ES-I3 (cell line): Measurements from ENCODE around the gene HUNK.

ENCODE experiments used
- H3K36me3 ChIP-seq: 2 replicates; pipeline ENCODE4 v1.6.1; 2013; ENCODE audit warnings: mild to moderate bottlenecking, low read length, control low read depth, moderate library complexity; ENCODE audit not compliant: insufficient read depth
- H3K4me1 ChIP-seq: 2 replicates; pipeline ENCODE4 v1.6.1; 2013; ENCODE audit warnings: mild to moderate bottlenecking, control low read depth, low read length; ENCODE audit not compliant: insufficient read depth
- H3K9ac ChIP-seq: 2 replicates; pipeline ENCODE4 v1.6.1; 2013; ENCODE audit warnings: low read depth, mild to moderate bottlenecking, low read length, moderate library complexity
- H3K9me3 ChIP-seq: 2 replicates; pipeline ENCODE4 v1.6.1; 2013; ENCODE audit warnings: mild to moderate bottlenecking, low read length, moderate library complexity; ENCODE audit not compliant: control insufficient read depth, insufficient read depth

HUNK gene

DNA sequence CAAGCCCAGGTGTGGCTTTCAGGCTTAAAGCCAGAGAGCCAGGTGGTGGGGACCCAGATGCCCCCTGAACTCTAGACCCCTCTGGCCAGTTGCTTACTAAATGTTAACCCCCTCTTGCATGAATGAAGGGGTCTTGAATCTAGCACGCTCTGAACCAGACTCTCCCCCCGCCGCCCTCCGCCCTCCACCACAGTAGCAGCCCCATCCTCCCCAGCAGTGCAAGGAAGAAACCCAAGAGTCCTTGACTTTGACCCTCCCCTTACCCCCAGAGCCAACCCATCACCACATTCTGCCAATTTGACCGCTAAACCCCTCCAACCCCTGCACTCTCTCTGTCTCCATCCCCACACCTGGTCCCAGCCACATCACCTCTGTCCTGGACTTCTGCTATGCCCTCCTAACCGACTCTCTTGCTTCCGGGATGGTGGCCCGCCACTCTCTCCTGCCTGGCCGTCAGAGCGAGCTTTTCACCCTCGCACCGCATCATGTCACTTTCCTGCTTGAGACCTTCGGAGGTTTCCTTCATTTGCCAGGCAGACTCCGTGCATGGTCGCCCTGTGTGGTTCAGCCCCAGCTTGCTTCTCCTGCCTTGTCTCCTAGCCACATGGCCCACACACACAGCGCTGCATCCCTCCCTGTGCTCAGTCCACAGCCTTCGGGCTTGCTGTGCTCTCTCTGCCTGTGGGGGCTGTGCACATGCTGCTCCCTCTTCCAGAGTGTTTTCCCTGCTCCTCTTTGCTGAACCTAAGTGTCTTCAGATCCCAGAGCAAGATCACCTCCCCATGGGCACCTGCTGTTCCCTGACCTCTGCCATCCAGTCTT, 113.4 kb downstream of the HUNK start:
- no peak overlapping the region for H3K9ac ChIP-seq
- H3K36me3 ChIP-seq: no peaks in the 10 kb centered on the region
- H3K4me1 ChIP-seq: no peaks in the 10 kb centered on the region
- no peaks in the 10 kb centered on the region for H3K9me3 ChIP-seq

DNA sequence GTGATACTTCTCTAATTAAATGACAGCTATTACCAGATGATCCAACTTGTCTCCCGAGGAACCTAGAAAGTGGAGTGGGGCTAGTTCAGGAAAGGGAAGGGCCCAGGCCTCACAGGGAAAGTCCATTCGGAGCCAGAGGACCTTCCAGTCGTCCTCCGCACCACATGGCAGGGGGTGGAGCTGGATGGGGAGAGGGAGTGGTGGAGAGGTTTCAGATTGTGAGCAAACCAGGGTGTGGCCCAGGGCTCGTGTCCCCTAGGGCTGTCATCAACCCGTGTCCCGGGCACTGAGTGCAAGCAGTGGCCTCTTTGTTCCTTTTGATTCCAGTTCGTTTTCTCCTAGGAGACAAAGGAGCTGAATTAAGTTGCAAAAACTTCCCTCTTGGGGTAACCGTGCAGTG, 114.9 kb downstream of the HUNK start:
- no peak overlapping the region for H3K9ac ChIP-seq
- no peaks in the 10 kb centered on the region for H3K36me3 ChIP-seq
- no peaks in the 10 kb centered on the region for H3K9me3 ChIP-seq
- no peaks in the 10 kb centered on the region for H3K4me1 ChIP-seq

DNA sequence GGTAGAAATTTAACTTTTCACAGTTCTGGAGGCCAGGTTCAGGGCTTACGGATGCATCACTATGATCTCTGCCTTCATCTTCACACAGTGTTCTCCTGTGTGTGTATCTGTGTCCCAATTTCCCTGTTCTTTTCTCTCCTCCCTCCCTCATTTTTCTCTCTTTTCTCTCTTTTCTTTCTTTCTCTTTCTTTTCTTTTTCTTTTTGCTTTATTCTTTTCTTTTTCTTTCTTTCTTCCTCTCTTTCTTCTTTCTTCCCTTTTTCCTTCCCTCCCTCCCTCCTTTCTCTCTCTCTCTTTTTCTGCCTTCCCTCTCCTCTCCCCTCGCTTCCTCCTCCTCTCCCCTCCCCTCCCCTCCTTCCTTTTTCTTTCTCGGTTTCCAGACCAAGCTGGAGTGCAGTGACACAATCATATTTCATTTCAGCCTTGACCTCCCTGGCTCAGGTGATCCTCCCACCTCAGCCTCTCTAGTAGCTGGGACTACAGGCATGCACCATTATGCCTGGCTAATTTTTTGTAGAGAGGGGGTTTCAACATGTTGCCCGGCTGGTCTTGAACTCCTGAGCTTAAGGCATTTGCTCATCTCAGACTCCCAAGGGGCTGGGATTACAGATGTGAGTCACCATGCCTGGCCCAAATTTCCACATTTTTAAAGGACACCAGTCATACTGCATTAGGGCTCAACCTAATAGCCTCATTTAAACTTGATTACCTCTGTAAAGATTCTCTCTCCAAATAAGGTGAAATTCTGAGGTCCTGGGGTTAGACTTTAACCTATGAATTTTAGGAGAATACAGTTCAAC, 115.9 kb downstream of the HUNK start:
- no peaks in the 10 kb centered on the region for H3K4me1 ChIP-seq
- H3K9ac ChIP-seq: no peak overlapping the region
- H3K9me3 ChIP-seq: no peaks in the 10 kb centered on the region
- no peaks in the 10 kb centered on the region for H3K36me3 ChIP-seq

DNA sequence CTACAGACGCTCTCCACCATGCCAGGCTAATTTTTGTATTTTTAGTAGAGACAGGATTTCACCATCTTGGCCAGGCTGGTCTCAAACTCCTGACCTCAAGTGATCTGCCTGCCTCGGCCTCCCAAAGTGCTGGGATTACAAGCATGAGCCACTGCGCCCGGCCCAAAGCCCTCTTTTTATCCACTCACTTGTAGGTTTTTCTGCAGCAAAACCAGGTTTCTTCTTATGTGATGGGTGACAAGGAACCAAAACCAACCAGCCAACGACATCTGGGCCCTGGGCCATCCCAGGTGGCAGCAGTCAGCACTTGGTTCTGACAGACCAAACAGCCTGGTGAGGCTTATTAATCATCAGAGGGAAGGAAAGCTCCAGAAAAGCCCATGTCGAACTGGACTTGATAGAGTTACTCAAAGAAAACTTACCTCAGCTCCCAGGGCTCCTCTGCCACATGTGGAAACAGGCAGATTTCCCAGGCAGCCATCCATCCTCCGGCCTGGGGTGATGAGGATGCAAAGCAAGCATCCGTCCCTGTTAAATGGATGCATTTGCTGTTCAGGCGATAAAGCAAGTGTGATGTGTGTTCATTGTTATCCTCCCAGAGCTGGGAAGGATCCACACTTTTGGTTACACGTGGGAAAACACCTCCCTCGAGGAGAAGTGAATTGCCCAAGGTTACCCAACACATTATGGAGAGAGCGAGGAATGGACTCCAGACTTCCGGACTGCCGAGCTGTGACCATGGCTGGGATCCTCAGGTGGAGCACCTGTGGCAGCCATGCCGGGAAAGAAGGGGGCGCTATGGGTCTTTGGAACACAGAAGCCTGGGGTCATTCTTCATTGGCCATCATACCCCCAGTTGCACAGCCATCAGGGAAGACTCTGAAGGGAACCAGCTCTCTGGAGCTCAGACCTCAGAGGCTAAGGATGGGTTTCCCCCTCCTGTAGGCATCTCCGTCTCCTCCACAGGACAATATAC, 118.8 kb downstream of the HUNK start:
- Histone ChIP-seq H3K4me1 (no peaks in the 10 kb centered on the region), H3K9ac (no peak overlapping the region), H3K9me3 (no peaks in the 10 kb centered on the region), H3K36me3 (no peaks in the 10 kb centered on the region)

DNA sequence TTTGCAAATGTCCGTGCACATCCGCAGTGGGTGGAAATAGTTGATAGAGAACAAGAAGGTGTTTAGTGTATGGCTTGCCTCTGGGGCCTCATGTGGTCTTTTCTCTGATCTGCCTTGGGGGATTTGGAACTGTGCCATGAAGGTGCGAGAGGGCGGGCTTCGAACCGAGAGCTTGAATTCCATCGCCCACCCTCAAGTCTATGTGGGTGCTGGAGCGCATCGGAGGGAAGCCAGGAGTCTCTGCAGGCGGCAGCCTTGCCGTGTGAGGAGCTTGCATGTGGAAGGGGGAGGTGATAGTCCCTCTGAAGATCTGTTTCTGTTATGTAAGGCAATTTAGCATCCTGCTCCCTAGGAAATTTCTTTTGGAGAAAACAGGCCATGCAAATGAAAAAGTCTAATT, 119.6 kb downstream of the HUNK start:
- H3K36me3 ChIP-seq: no peaks in the 10 kb centered on the region
- no peaks in the 10 kb centered on the region for H3K4me1 ChIP-seq
- H3K9me3 ChIP-seq: no peaks in the 10 kb centered on the region
- H3K9ac ChIP-seq: no peak overlapping the region

DNA sequence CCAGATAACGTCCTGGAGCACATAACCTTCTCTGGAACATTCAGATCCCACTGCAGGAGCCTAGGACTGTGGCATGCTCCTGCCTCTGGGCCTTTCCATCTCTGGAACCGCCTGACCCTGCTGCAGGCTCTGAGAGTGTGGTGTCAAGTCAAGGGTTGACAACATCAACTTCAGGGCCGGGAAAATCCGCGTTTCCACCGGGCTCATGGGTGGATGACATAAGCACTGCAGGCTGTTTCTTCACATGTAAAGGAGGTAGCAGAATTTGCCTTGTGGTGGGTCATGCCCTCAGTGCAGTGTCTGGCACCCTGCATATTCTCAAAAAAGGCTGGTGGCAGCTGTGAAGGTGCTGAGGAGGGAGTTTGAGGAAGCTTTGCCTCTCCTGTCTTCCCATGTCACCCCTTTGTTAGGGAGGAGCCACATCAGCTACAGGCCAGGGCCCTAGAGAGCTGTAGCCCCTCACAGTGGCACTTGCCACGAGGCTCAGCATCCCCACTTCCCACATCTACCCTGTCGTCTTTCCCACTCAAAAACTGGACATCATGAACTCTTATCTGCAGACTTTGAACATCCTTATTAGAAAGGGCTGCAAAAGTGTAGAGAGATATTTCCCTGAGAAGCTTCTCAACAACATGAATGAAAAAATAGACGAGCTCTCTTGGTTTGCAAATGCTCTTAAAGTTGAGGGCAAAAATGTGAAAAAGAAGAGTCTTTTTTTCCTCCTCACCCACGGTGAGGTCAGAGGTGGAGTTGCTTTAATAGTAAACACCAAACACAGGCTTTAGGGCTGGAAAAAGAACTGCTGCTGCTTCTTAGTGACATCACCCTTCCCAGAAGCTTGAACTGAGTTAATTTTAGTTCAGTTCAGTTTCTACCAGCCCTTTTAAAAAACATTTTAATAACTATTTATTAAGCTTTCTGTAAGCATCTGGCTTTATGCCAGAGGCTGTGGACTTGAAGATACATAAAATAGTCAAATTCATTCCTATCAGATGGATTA, 121.3 kb downstream of the HUNK start:
- no peaks in the 10 kb centered on the region for H3K36me3 ChIP-seq
- no peak overlapping the region; the same call in 1 of the 2 replicates for H3K9ac ChIP-seq

DNA sequence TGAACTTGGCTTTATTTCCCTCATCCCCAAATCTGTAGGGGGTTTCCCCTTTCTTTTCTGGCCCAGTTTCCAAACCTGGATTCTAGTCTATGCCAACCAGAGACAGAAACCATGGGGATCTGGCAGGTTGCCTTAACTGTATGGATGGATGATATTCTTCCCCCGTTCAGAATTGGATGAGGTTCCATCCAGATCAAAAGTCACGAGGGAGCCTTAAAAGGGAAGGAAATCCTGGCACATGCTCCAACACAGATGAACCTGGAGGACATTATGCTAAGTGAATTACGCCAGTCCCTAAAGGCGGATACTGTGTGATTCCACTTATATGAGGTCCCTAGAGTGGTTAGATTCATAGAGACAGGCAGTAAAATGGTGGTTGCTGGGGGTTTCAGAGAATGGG, 124.4 kb downstream of the HUNK start:
- H3K4me1 ChIP-seq: no peaks in the 10 kb centered on the region
- no peaks in the 10 kb centered on the region for H3K9me3 ChIP-seq
- H3K9ac ChIP-seq: no peak overlapping the region
- no peaks in the 10 kb centered on the region for H3K36me3 ChIP-seq

More for the DNA sequence above, 121.3 kb downstream of the HUNK start:
- Histone ChIP-seq H3K9me3 (no peaks in the 10 kb centered on the region), H3K4me1 (no peaks in the 10 kb centered on the region)

DNA sequence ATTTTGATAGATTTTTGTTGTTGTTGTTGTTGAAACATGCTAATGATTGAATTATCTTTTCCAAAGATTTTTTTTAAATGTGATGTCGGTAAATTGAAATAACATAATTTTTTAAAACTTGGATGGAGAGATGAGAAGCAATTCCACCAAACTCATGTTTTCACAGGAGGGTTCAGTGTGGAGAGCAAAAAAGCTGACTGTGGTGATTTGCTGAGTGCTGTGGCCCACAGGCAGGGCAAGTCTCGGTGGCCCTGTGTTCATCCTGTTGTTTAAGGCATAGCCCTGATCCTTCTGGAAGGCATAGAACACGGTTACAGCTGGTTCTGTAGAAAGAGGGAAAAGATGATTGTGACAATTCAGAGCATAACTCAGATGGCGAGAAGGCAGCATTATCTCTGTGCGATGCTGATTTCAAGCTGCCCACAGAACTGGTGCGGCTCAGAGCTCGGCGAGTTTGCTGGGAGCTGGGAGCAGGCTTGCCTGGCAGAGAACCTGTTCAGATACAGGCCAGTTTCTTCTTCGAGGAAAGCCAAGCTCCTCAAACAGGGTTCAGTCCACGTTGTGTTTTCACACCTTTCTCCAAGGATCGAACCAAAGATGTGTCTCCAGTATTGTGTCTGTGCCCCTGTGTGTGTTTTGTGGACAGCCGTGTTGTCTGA, 127.1 kb downstream of the HUNK start:
- no peaks in the 10 kb centered on the region for H3K36me3 ChIP-seq
- no peak overlapping the region for H3K9ac ChIP-seq
- no peaks in the 10 kb centered on the region for H3K4me1 ChIP-seq
- no peaks in the 10 kb centered on the region for H3K9me3 ChIP-seq

DNA sequence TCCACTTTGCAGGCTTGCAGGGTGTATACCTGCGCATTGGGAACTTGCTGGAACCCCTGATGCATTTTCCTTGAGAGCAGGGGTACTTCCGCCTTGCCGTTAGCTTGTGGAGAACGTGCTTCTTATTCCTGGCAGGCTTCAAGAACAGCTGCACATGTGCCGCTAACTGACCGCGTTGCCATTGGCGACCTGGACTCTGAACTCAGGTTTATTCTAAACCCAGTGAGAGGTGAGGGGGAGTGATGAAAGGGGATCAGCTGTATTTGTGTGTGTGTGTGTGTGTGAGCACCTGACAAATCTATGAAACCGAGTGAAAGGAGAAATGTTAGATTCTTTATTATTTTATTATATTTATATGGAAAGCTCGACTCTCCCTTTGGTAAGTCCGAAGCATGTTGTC, 128.6 kb downstream of the HUNK start:
- no peaks in the 10 kb centered on the region for H3K36me3 ChIP-seq
- no peaks in the 10 kb centered on the region for H3K4me1 ChIP-seq
- no peaks in the 10 kb centered on the region for H3K9me3 ChIP-seq
- no peak overlapping the region for H3K9ac ChIP-seq

DNA sequence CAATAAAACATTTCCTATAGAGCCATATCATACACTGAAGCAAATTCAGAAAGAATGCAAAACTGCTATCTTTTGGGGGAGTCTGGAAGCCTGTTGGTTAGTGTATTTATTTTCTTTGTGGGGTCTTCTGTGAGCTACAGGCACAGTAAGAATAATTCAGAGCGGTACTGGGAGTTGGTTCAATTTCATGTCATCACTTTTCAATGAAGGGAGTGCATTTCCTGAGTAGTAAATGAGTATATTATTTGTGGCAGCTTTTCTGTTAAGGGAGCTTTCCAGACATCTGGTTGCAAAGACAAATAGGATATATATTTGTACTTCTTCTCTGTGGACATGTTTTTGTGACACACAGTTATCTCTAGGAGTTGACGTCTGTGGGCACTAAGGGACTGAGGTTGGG, 130.6 kb downstream of the HUNK start:
- Histone ChIP-seq H3K36me3 (no peaks in the 10 kb centered on the region), H3K4me1 (no peaks in the 10 kb centered on the region), H3K9me3 (no peaks in the 10 kb centered on the region), H3K9ac (no peak overlapping the region)

DNA sequence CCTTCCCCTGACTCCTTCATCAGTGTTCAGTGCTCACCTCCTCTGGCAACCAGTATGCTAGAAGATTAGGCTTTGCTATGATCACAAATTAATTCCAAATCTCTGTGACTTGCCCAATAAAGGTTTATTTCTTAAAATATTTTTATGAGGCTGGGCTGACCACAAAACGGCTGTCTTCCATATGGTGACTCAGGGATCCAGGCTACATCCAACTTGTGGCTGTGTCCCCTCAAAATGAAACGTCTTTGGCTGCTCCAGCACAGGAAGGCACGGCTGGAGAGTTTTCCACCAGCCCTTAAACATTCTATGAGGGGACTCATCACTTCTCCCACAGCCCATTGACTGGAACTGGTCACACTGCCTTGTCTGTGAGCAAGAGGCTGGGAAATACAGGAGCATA, 131.5 kb downstream of the HUNK start:
- H3K36me3 ChIP-seq: no peaks in the 10 kb centered on the region
- no peak overlapping the region for H3K9ac ChIP-seq
- H3K4me1 ChIP-seq: no peaks in the 10 kb centered on the region
- no peaks in the 10 kb centered on the region for H3K9me3 ChIP-seq

DNA sequence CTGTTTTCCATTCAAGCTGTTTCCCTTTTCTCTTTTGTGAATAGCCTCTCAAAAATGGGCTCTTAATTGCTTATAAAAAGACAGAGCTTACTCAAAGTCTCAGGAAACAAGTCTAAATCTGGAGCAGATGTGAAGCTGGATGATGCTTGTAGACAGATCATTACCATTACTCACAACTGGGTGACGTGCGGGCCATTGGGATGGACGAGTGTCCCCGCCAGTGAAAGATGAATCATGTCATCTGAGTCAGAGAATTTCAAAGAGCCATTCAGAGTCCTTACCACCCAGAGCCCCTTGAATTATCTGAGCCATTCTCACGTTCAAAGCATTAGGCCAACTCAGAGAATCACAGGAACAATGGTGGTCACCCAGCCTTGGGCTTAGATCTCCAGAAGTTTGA, 134.6 kb downstream of the HUNK start:
- no peaks in the 10 kb centered on the region for H3K36me3 ChIP-seq
- H3K9ac ChIP-seq: no peak overlapping the region
- no peaks in the 10 kb centered on the region for H3K4me1 ChIP-seq
- H3K9me3 ChIP-seq: no peaks in the 10 kb centered on the region

DNA sequence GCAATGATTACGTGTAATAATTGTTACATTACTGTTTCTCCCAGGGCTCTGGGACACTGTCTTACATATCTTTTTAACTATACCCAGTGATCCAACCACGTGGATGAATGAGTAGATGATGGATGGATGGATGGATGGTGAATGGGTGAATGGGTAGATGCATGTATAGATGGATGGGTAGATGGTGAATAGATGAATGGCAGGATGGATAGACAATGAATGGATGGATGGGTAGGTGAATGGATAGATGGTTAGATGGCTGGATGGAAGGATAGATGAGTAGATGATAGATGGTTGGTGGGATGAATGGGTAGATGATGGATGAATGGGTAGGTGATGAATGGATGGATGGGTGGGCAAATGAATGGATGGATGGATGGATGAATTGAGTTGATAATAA, 135.9 kb downstream of the HUNK start:
- Histone ChIP-seq H3K9me3 (peaks cover 2% of the 10 kb centered on the region; the same call in 1 of the 2 replicates), H3K4me1 (no peaks in the 10 kb centered on the region), H3K9ac (no peak overlapping the region), H3K36me3 (no peaks in the 10 kb centered on the region)
